GM19328 (cell line): ENCODE results near the gene DUOXA1.
"Not testable (repeated sequence)": the region's sequence is repeated elsewhere in the genome, so short reads cannot be mapped to it uniquely, and the experiment has no call there.

Experiments used
- ATAC-seq: cut with Tn5 transposase; IDR thresholded peaks from one replicate; pipeline ENCODE4 v1.9.1; 2021; ENCODE audit warnings: mild to moderate bottlenecking, moderate library complexity; ENCODE audit not compliant: unreplicated experiment

DUOXA1 gene

DNA sequence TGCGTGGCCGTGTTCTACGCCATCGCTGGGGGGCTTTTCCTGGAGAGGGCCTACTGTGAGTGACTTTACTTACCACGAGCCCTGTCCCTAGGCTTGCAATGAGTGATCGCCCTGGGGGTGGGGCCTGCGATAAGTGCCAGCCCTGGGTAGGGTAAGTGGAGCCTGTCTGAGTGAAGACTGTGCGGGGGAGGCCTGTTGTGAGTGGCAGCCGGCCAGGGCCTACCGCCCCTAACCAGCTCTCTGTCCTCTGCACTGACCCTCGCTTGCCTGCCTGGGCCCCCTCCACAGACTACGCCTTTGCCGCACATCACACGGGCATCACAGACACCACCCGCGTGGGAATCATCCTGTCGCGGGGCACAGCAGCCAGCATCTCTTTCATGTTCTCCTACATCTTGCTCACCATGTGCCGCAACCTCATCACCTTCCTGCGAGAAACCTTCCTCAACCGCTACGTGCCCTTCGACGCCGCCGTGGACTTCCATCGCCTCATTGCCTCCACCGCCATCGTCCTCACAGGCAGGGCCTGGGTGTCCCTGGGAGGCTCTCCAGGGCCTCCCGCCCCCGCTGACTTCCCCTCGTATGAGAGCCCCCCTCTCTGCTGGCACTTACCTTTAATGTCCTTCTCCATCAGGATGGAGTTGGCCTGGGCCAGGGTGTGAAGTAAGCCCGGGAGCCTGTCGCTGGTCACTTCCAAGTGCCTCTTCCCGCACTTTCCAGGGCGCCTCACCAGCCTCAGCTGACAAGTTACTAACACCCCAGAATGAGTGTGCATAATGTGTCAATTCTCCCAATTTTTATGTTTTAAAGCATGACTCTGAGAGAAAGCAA is 22.5 kb upstream of the DUOXA1 start:
- ATAC-seq, result no peak

DNA sequence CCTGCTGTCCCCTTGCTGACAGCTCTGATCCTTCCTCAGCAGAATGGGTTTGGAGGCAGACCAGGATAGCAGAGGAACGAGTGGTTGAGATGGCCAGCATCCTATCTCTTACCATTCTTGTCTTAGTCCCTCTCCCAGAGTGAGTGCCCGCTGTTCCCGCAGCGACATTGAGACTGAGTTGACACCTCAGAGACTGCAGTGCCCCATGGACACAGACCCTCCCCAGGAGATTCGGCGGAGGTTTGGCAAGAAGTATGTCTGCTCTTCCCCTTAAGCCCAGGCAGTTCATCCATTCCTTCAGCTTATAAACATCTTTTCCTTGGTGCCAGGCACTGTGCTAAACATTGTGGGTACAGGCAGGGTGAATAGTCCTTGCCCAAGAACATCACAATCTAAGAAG is 21.3 kb upstream of the DUOXA1 start:
- ATAC-seq, result no peak

DNA sequence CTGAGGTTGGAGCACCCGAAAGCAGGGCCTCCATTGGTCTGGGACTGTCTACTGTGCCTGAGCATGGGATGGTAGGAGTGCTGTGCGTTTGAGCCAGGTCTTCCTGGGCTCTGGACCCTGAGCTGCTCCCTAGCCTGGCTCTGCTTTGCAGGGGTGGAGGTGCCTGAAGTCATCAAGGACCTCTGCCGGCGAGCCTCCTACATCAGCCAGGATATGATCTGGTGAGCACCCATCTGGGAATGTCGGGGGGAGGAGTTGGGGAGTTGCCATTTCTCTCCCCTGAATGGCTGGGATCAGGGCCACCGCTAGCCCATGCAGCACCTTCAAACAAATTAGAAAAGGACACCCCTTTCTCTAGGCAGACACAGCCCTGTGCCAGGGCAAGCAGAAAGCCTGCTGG is 20.8 kb upstream of the DUOXA1 start:
- no peak for ATAC-seq

GRCh38 chr15:45149060-45149459 is 19.4 kb upstream of the DUOXA1 start:
- ATAC-seq, result no peak

DNA sequence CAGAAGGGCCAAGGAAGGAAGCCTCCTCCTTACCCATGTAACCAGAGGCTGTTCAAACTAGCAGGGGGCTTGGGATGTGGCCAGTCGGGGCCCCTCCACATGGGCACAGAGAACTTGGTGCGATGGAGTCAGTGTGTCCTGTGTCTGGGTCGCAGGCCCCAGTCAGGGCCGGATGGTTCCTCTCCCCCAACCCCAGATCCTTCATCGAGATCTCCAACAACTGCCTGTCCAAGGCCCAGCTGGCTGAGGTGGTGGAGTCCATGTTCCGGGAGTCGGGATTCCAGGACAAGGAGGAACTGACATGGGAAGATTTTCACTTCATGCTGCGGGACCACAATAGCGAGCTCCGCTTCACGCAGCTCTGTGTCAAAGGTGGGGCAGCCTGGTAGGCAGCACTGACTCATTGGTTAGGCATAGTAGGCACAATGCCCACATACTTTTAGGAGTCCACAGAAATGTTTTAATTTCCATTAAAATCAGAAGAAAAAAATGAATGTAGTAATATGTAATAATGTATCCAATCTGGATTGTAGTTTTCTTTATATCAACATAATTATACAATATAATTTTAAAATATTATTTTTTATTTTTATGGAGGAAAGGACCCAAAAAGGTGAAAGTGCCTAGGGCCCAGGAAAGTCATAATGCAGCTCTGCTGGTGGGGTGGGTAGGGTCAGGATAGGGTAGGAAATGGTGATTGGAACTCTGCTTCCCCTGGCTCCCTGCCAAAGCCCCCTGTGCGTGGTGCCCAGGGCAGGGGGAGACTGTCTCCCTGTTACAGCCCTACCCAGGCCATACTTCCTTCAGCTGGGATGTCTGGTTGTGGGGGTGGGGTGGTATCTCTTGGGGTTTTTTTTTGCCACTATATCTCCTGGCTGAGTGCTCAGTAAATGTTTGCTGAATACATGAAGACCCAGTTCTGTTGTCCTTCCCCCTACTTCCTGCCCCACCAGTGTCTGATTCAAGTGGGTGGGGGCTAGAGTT is 18.7 kb upstream of the DUOXA1 start:
- no peak for ATAC-seq

DNA sequence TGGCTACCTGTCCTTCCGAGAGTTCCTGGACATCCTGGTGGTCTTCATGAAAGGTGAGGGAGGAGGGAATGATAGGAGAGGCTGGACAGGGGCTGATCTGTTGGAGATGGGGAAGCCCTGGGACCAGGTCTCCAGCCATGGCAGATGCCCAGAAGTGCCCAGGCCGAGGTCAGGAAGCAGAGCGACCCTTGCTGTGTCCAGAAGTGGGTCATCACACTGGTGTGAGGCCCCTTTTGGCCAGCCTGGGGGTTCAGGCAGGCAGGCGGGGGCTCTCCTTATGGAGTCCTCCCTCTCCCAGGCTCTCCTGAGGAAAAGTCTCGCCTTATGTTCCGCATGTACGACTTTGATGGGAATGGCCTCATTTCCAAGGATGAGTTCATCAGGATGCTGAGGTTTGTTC is 17.9 kb upstream of the DUOXA1 start:
- no peak for ATAC-seq

- ATAC-seq, result no peak
Observed at GRCh38 chr15:45146405-45146804, 16.7 kb upstream of the DUOXA1 start.

DNA sequence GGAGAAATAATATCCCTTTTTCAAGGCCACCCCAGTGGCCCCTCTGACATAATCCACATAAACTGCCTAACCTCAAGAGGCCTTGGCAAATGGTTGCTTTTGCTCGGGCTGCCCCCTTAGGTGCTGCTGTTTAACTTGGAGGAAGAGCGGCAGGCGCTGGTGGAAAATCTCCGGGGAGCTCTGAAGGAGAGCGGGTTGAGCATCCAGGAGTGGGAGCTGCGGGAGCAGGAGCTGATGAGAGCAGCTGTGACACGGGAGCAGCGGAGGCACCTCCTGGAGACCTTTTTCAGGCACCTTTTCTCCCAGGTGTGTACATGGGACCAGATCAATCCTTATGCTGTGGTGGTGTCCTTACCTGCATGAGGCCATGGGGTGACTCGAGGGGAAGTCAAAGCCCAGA is 15.1 kb upstream of the DUOXA1 start:
- no peak for ATAC-seq

DNA sequence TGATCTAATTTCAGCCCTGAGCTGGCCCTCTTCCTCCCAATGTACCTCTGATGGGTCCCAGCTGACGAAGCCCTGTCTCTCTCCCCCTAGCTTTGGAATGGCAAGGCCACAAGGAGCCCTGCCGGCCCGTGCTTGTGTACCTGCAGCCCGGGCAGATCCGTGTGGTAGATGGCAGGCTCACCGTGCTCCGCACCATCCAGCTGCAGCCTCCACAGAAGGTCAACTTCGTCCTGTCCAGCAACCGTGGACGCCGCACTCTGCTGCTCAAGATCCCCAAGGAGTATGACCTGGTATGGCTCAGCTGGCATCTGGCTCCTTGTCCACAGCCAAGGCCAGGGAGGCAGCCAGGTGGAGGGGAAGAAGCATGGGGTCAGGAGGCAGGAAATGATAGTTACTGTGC is 14.3 kb upstream of the DUOXA1 start:
- ATAC-seq, result no peak

DNA sequence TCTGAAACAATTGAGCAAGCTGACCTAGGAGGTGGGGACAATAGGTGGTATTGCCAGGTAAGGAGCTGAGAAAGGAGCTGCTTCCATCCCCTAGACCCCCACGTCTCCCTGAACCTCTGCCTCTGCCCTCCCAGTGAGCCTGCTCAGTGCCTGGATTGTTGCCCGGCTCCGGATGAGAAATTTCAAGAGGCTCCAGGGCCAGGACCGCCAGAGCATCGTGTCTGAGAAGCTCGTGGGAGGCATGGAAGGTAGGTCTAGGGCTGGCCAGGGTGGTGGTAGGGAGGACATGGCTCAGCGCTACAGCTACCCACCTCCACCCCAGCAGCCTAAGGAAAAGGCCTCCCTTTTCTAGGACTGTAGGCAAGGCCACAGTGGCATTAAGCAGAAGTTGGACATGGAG is 13.4 kb upstream of the DUOXA1 start:
- no peak for ATAC-seq

- no peak for ATAC-seq
Observed at GRCh38 chr15:45141386-45141785, 11.7 kb upstream of the DUOXA1 start.

- ATAC-seq, result no peak
Observed at GRCh38 chr15:45140557-45141250, 11.0 kb upstream of the DUOXA1 start.

GRCh38 chr15:45139770-45140169 is 10.1 kb upstream of the DUOXA1 start:
- no peak for ATAC-seq

- ATAC-seq, result no peak
Observed at GRCh38 chr15:45138814-45139765, 9.4 kb upstream of the DUOXA1 start.

DNA sequence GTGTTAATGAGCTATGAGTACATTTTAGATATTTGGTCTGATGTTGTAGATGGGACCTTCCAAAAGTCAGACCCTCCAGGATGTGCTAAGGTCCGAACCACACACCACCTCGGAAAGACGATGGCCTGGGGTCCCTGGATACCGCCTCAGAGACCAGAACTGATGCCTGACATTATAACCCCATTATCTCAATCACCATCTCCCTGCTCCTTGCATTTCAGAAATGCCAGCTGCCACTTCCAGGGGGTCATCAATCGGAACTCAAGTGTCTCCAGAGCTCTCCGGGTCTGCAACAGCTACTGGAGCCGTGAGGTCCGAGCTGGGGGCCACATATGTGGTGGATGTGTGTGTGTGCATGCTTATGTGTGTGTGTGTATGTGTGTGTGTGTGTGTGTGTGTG is 8.0 kb upstream of the DUOXA1 start:
- no peak for ATAC-seq

- no peak for ATAC-seq
Observed at GRCh38 chr15:45136378-45136764, 6.7 kb upstream of the DUOXA1 start.

DNA sequence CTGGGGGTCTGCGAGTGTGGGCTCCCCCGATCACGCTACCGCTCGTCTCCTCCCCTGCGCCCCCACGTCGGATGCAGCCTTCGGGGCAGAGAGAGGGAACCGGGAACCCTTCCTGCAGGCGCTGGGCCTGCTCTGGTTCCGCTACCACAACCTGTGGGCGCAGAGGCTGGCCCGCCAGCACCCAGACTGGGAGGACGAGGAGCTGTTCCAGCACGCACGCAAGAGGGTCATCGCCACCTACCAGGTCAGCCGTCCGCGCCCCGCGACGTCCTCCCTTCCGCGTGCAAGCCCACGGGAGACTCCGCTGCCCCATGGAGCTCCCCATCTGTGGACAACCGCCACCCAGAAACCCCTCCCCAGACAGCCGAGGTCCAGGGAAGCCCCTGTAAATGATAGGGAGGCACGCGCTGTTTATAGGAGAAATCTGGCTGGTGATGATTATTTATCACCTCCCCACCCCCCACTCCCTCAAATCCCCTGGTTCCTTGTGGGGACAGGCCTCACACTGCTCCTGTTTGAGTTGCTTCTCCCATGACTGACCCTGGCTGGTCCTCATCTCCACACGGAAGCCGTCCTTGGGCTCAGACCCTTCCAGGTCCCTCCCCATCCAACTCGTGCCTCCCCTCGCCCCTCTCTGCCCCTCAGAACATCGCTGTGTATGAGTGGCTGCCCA is 6.2 kb upstream of the DUOXA1 start:
- not testable (repeated sequence) for ATAC-seq

GRCh38 chr15:45134682-45135604 is 5.3 kb upstream of the DUOXA1 start:
- ATAC-seq, result no peak

DNA sequence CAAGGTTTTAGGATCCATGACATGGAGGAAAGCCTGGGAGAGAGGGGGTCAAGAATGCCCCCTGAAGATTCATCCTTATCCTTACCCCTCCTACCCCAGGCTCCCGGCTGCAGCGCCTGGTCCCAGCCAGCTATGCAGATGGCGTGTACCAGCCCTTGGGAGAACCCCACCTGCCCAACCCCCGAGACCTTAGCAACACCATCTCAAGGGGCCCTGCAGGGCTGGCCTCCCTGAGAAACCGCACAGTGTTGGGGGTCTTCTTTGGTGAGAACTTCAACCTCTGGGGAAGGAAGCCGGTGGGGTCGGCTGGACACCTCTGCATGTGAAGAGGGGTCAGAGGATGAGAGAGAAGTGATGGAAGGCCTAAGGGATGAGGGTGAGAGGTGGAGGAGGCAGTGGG is 4.4 kb upstream of the DUOXA1 start:
- no peak for ATAC-seq
